Lower leg skin (tissue), 4 donors: ENCODE measurements around the gene FITM2. TPM values are rescaled to one million over a fixed set of nuclear protein-coding genes. Genes with fewer than 3 reads are reported as not detected.

Source experiments
- DNase-seq, 2 donors: peaks; one replicate each; pipeline ENCODE4 v3.0.0-alpha.2; 2019; ENCODE audit warnings: low spot score in 2 of 2
- H3K4me3 ChIP-seq: fragments of 200-600 bp; sonication (generic); 2 replicates; pipeline ENCODE4 v1.5.1; 2017; ENCODE audit warnings: mild to moderate bottlenecking, low read depth; ENCODE audit not compliant: poor library complexity, severe bottlenecking
- POLR2A ChIP-seq, 2 donors: fragments of 450-650 bp; IDR thresholded peaks; one replicate each; pipeline ENCODE4 v1.6.1; 2016 to 2017; ENCODE audit warnings: antibody characterized with exemption in 2 of 2, mild to moderate bottlenecking in 1 of 2, moderate library complexity in 1 of 2
- WGBS, 2 donors: methylation state at CpG; one replicate each; pipeline ENCODE4 v1.1.5; 2018; 5-methylcytosine and 5-hydroxymethylcytosine counted together
- intact Hi-C: fragments of 100-400 bp; cut with DNase I; formaldehyde crosslinking; loops from one replicate; pipeline ENCODE4 v1.15.0; 2023; ENCODE audit warnings: low total_unique reads
- total RNA-seq, 4 donors: library from RNA; depleted of rRNA; stranded (reverse); fragments of >200 nt; gene quantifications; one replicate each; pipeline ENCODE4 v1.1.0, GENCODE V29; 2016
- TF ChIP-seq, protein P1 (sequence below), 3 donors: fragments of 450-650 bp; IDR thresholded peaks; one replicate each; pipeline ENCODE4 v1.5.1; 2016; ENCODE audit warnings: antibody characterized with exemption in 3 of 3, mild to moderate bottlenecking in 3 of 3, moderate library complexity in 2 of 3

FITM2 gene
- total RNA-seq, 4 donors from 2014 or later = 7.6 to 13.0 (median 9.5) TPM

DNA sequence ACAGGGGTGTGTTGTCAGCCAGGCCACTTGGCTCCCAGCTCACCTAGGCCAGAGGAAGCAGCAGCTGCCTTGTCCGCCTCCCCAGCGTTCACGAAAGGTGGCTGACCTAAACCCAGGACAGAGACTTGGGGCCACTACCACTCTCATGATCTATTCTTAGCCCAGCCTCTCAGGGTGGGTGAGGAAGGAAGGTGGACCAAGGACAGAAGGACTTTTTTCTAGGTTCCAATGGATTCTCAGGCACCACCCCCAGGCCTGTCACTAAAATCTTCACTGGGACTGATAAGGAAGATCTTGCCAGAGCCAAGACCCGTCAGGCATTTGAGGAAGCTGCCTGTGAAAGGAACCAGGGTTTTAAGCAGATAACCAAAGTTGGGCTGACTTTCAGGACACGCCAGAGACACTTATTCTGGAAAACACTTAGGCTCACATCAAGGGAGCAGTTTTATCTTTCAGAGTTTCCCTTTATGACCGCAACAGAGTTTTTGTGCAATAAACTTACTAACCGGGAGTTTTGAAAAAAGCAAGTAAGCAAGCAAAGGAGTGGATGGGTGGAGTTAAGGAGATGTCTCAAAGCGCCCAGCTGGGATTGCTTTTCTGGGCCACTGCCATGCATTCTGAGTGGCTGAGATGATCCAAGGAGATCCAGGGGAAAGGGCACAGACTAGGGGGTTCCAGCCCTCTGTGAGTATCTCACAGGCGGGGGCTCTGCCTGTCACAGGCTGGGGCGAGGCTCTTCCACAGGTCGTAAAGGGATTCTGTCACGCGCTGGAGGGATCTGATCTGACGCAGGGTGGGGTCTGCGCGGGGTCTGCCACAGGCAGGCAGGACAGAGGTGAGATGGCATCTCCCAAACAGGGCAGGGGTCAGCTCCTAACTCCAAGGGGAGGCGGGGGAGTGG lies 989 bp downstream of the FITM2 start:
- peak; percentile 25 to 82 for DNase-seq
- WGBS, 2 donors = 10 to 13% methylated on average over 16 to 17 of the region's 17 CpGs
- intact Hi-C loops = no loop called here
- no peak for TF ChIP-seq POLR2A (IDR thresholded peaks at IDR 0.05)
- TF ChIP-seq, protein P1, sequence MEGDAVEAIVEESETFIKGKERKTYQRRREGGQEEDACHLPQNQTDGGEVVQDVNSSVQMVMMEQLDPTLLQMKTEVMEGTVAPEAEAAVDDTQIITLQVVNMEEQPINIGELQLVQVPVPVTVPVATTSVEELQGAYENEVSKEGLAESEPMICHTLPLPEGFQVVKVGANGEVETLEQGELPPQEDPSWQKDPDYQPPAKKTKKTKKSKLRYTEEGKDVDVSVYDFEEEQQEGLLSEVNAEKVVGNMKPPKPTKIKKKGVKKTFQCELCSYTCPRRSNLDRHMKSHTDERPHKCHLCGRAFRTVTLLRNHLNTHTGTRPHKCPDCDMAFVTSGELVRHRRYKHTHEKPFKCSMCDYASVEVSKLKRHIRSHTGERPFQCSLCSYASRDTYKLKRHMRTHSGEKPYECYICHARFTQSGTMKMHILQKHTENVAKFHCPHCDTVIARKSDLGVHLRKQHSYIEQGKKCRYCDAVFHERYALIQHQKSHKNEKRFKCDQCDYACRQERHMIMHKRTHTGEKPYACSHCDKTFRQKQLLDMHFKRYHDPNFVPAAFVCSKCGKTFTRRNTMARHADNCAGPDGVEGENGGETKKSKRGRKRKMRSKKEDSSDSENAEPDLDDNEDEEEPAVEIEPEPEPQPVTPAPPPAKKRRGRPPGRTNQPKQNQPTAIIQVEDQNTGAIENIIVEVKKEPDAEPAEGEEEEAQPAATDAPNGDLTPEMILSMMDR (IDR thresholded peaks at IDR 0.05) = no peak
- H3K4me3 ChIP-seq = peak overlapping the region; percentile 87

DNA sequence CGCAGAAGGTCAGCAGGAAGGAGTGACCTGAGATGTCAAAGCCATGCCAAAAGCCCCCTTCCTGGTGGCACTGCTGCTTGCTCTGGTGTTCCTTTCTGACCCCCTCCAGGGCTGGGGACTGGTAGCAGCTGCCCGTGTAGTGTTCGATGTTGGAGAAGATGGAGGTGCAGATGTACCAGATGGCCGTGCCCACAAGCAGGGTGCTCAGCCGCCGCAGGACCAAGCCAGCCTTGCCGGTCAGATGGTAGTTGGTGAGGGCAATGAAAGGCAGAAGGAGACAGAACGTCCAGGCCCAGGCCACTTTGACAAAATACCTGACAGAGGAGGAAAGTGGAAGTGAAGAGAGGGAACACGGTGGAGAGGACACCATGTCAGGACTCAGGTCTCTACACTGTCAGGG lies 4.1 kb downstream of the FITM2 start:
- 87 to 95% methylated on average over 9 of the region's 9 CpGs for WGBS, 2 donors
- intact Hi-C loops = no loop called here
- TF ChIP-seq, protein P1 (IDR thresholded peaks at IDR 0.05) = no peak
- no peak for TF ChIP-seq POLR2A (IDR thresholded peaks at IDR 0.05)
- no peak overlapping the region for H3K4me3 ChIP-seq
- no peak for DNase-seq

DNA sequence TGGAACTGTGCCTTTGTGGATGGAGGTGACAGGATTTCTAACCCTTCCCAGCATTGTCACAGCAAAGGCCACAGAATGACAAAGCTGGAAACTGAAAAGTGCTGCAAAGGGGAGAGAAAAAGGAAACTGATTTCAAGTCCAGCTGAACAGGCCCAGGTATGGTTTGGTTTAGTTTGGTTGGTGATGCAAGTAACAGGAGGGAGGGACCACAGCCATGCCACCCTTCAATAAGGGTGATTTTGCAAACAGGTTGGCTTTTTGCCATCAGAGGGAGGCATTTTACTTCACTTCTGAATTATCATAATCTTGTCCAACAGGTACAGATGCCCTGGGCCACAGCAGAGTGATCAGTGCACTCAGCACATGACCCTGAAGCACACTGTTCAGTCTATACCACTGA lies 6.6 kb downstream of the FITM2 start:
- TF ChIP-seq, protein P1 (IDR thresholded peaks at IDR 0.05) = no peak
- no peak for TF ChIP-seq POLR2A (IDR thresholded peaks at IDR 0.05)
- intact Hi-C loops = loop anchor here (2.0 kb wide), 1 partner anchor 88 kb away; no protein-coding TSS in a partner anchor
- no peak overlapping the region for H3K4me3 ChIP-seq
- no peak for DNase-seq

DNA sequence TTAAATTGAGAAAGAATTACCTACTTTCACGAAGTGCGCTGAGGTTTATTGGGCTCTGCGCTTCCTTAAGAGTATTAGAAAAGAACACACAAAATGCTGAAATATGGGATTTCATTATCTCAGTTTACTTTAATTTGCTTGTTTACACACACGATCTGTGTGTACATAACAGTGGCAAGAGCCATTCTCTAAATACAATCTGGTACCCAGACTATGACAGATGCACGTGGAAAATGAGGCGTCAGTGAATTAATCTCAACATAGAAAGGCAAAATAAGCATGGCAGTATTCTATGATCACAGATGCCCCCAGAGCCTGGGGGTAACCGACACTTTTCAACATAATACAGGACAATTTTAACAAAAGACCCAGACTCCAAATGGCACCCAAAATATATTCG lies 8.3 kb downstream of the FITM2 start:
- no peak overlapping the region for H3K4me3 ChIP-seq
- DNase-seq = no peak
- intact Hi-C loops = no loop called here
- WGBS, 2 donors = 91 to 92% methylated on average over 8 of the region's 8 CpGs
- TF ChIP-seq, protein P1 (IDR thresholded peaks at IDR 0.05) = no peak
- no peak for TF ChIP-seq POLR2A (IDR thresholded peaks at IDR 0.05)

DNA sequence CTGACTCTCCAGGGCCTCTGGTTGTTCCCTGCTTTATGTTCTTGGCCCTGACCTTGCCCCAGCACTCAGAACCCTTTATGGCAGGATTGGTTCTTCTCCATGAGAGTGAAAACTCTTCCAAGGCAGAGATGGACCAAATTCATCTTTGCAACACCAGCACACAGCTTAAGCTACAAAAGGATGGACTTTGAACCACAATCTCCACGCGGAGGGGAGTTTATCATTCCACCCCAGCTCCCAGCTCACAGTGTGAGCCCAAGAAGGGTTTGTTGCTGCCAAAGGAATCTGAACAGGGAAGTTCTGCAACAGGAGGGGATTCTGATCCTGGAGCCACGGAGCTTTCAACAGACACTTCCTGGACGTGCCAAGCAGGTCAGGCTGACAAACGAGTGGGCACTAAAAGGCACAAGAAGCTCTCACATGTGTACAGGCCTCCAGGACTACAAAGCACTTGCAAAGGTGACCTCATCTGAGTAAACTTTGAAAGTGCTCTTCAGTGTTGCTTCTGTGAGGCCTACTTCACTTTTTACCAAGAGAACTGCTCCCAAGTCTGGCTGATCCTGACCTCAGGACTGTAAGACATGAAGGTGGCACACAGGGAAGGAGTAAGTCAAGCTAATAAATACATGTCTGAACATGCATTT lies 8.9 kb downstream of the FITM2 start:
- H3K4me3 ChIP-seq = no peak overlapping the region
- WGBS, 2 donors = 71 to 77% methylated on average over 5 of the region's 5 CpGs
- DNase-seq = no peak
- TF ChIP-seq, protein P1 (IDR thresholded peaks at IDR 0.05) = no peak
- TF ChIP-seq POLR2A (IDR thresholded peaks at IDR 0.05) = no peak
- intact Hi-C loops = no loop called here
